Activated CD4-positive, alpha-beta T cell treated with anti-CD3 and anti-CD28 coated beads, Interleukin-2, amount 10 ng/mL, durations not matched to agents 24 days and 14 days (primary cell): ENCODE data around the gene ATL2. TPM values are rescaled to one million over a fixed set of nuclear protein-coding genes. Genes with fewer than 3 reads are reported as not detected.
A peak's percentile ranks its signal among the peaks of the same experiment; 100 is the strongest.
"Not testable (repeated sequence)": the region's sequence is repeated elsewhere in the genome, so short reads cannot be mapped to it uniquely, and the experiment has no call there.

Source experiments
- DNase-seq: peaks from one replicate; pipeline ENCODE4 v3.0.0; 2022
- H3K27ac Mint-ChIP-seq: one replicate; pipeline ENCODE4 v1.8.0; 2022; ENCODE audit warnings: mild to moderate bottlenecking, mixed read lengths
- H3K27me3 Mint-ChIP-seq: one replicate; pipeline ENCODE4 v1.8.0; 2022; ENCODE audit warnings: mixed read lengths
- H3K36me3 Mint-ChIP-seq: one replicate; pipeline ENCODE4 v1.8.0; 2022; ENCODE audit warnings: low read depth, mild to moderate bottlenecking, mixed read lengths
- H3K4me1 Mint-ChIP-seq: one replicate; pipeline ENCODE4 v1.8.0; 2021; ENCODE audit warnings: mixed read lengths
- H3K4me3 Mint-ChIP-seq: one replicate; pipeline ENCODE4 v1.8.0; 2022; ENCODE audit warnings: mild to moderate bottlenecking, moderate library complexity, mixed read lengths
- H3K9me3 Mint-ChIP-seq: one replicate; pipeline ENCODE4 v1.8.0; 2021; ENCODE audit warnings: mixed read lengths
- intact Hi-C: fragments of 100-400 bp; cut with micrococcal nuclease; formaldehyde crosslinking; loops from one replicate; pipeline ENCODE4 v1.15.1; 2023
- total RNA-seq: library from RNA; stranded (reverse); gene quantifications from 2 replicates; pipeline ENCODE4 v1.2.3, GENCODE V29; 2022

ATL2 gene
- total RNA-seq, 1 donor from 2014 or later = 67.3 TPM

GRCh38 chr2:38407111-38407682, 30.1 kb upstream of the ATL2 start:
- peaks cover 5% of the 10 kb centered on the region for H3K27me3 Mint-ChIP-seq
- peaks cover 4% of the 10 kb centered on the region for H3K9me3 Mint-ChIP-seq
- no peak overlapping the region for H3K27ac Mint-ChIP-seq
- no peaks in the 10 kb centered on the region for H3K4me1 Mint-ChIP-seq
- intact Hi-C loops = no loop called here
- no peaks in the 10 kb centered on the region for H3K36me3 Mint-ChIP-seq
- no peak for DNase-seq
- H3K4me3 Mint-ChIP-seq = no peak overlapping the region

GRCh38 chr2:38406597-38407110, 29.6 kb upstream of the ATL2 start:
- Mint-ChIP-seq H3K27me3 (peaks cover 5% of the 10 kb centered on the region), H3K4me3 (no peak overlapping the region), H3K27ac (no peak overlapping the region), H3K9me3 (peaks cover 4% of the 10 kb centered on the region), H3K36me3 (no peaks in the 10 kb centered on the region), H3K4me1 (no peaks in the 10 kb centered on the region)
- intact Hi-C loops = no loop called here
- no peak for DNase-seq

DNA sequence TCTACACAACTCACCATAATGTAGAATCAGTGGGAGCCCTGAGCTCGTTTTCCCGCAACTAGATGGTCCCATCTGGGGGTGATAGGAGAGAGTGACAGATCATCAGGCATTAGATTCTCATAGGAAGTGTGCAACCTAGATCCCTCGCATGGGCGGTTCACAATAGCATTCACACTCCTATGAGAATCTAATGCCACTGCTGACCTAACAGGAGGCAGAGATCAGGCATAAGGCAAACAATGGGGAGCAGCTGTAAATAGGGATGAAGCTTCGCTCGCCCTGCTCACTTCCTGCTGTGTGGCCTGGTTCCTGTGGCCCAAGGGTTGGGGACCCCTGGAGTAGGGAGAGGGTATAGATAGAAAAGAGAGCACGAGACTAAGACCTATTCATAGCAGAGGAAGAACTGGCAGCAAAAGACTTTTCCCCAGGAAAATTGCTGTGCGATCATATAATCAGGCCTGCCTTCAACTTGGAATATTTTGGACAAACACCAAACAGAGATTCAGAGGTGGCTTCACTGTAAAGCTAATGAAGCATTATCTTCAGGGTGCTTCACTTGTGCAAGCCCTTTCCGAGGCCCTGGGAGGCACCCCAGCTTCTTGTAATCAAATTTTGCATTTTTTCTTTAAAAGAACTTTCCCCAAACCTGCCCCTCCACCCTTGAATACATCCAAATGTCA, 29.0 kb upstream of the ATL2 start:
- no peak overlapping the region for H3K27ac Mint-ChIP-seq
- no peaks in the 10 kb centered on the region for H3K36me3 Mint-ChIP-seq
- H3K4me3 Mint-ChIP-seq = no peak overlapping the region
- intact Hi-C loops = no loop called here
- no peak for DNase-seq
- H3K4me1 Mint-ChIP-seq = no peaks in the 10 kb centered on the region
- H3K9me3 Mint-ChIP-seq = peaks cover 4% of the 10 kb centered on the region
- peaks cover 5% of the 10 kb centered on the region for H3K27me3 Mint-ChIP-seq

GRCh38 chr2:38400513-38400912, 23.4 kb upstream of the ATL2 start:
- H3K4me1 Mint-ChIP-seq = no peaks in the 10 kb centered on the region
- no peak for DNase-seq
- H3K36me3 Mint-ChIP-seq = no peaks in the 10 kb centered on the region

GRCh38 chr2:38398739-38399138, 21.7 kb upstream of the ATL2 start:
- intact Hi-C loops = no loop called here

More at GRCh38 chr2:38400513-38400912, 23.4 kb upstream of the ATL2 start:
- peaks cover 4% of the 10 kb centered on the region for H3K9me3 Mint-ChIP-seq
- H3K27ac Mint-ChIP-seq = no peak overlapping the region
- intact Hi-C loops = no loop called here
- H3K27me3 Mint-ChIP-seq = peaks cover 3% of the 10 kb centered on the region
- no peak overlapping the region for H3K4me3 Mint-ChIP-seq

GRCh38 chr2:38394903-38395341, 17.8 kb upstream of the ATL2 start:
- intact Hi-C loops = loop anchor here (1.0 to 2.0 kb wide), 2 partner anchors 14 to 67 kb away; no protein-coding TSS in a partner anchor
- H3K4me3 Mint-ChIP-seq = no peak overlapping the region
- DNase-seq = no peak
- no peak overlapping the region for H3K27ac Mint-ChIP-seq
- peaks cover 12% of the 10 kb centered on the region for H3K4me1 Mint-ChIP-seq
- H3K36me3 Mint-ChIP-seq = no peaks in the 10 kb centered on the region
- H3K9me3 Mint-ChIP-seq = no peaks in the 10 kb centered on the region
- H3K27me3 Mint-ChIP-seq = peaks cover 20% of the 10 kb centered on the region

More at GRCh38 chr2:38398739-38399138, 21.7 kb upstream of the ATL2 start:
- H3K4me1 Mint-ChIP-seq = peaks cover 12% of the 10 kb centered on the region
- no peak overlapping the region for H3K4me3 Mint-ChIP-seq
- no peaks in the 10 kb centered on the region for H3K9me3 Mint-ChIP-seq
- H3K36me3 Mint-ChIP-seq = no peaks in the 10 kb centered on the region
- H3K27ac Mint-ChIP-seq = no peak overlapping the region
- DNase-seq = no peak
- H3K27me3 Mint-ChIP-seq = peaks cover 7% of the 10 kb centered on the region

GRCh38 chr2:38394041-38394440, 17.0 kb upstream of the ATL2 start:
- intact Hi-C loops = loop anchor here (1.0 to 2.0 kb wide), 2 partner anchors 13 to 68 kb away; no protein-coding TSS in a partner anchor
- H3K4me1 Mint-ChIP-seq = peaks cover 13% of the 10 kb centered on the region
- no peak overlapping the region for H3K4me3 Mint-ChIP-seq
- peaks cover 1% of the 10 kb centered on the region for H3K9me3 Mint-ChIP-seq
- no peak overlapping the region for H3K27ac Mint-ChIP-seq
- peaks cover 24% of the 10 kb centered on the region for H3K27me3 Mint-ChIP-seq
- H3K36me3 Mint-ChIP-seq = no peaks in the 10 kb centered on the region
- DNase-seq = no peak

DNA sequence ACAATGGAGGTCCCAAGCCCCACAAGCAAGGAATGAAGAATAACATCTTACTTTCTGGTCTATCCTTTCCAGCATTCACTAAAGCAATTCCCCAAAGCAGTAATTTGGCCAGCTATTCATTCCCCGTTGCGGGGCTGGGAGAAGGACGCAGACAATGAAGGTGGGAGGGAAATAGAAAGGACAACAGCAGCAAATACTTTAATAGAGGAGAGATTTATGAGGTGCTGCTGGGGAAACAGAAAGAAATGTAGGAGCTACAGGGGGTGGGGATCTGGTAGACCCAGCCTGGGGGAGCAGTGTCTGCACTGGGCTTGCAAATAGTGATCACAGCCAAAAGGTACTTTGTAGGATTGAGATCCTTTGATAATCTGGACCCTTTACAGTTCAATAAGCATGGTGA, 13.9 kb upstream of the ATL2 start:
- no peak overlapping the region for H3K4me3 Mint-ChIP-seq
- peaks cover 30% of the 10 kb centered on the region for H3K4me1 Mint-ChIP-seq
- no peaks in the 10 kb centered on the region for H3K36me3 Mint-ChIP-seq

DNA sequence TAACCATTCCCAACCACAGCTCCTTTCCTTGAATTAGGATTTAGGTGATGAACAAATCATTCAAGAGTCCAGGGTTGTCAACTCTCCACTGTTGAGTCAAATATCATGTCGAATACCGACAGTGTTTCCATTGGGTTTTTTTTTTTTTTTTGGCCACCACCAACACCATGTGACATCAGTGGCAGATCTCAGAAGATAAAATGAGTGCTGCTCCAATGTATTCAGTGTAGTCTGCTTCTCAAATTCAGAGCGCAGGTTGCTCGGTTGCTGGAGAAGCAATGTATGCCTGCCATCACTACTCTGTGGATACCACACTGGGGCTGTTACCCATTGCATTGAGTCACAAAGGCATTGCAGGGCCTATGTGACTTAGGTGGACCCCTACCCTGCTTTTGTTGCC, 10.8 kb upstream of the ATL2 start:
- Mint-ChIP-seq H3K9me3 (peaks cover 6% of the 10 kb centered on the region), H3K36me3 (no peaks in the 10 kb centered on the region), H3K27ac (peak overlapping the region; percentile 7), H3K4me1 (peaks cover 19% of the 10 kb centered on the region), H3K27me3 (peaks cover 17% of the 10 kb centered on the region), H3K4me3 (peak overlapping the region; percentile 60)
- peak; percentile 78 for DNase-seq
- intact Hi-C loops = no loop called here

More for the DNA sequence above, 13.9 kb upstream of the ATL2 start:
- H3K9me3 Mint-ChIP-seq = peaks cover 6% of the 10 kb centered on the region
- intact Hi-C loops = no loop called here
- H3K27me3 Mint-ChIP-seq = peaks cover 21% of the 10 kb centered on the region
- DNase-seq = no peak
- no peak overlapping the region for H3K27ac Mint-ChIP-seq

DNA sequence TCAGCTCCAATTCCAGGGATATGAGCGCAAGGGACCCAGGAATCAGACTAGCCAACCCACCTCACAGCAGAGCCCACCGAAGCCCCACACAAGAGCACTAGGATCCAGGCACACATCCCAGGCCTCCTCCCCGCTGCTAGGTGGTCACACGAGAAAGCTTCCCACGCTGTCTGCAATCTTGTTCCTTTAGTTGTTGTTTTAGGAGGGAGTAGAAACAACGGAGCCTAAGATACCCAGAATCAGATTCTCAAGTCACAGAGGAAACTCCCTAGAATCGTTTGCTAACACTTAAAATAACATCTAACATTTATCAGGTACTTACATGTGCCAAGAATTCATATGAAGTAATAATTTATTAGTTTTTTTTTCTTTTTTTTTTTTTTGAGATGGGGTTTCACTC, 9.7 kb upstream of the ATL2 start:
- DNase-seq = no peak
- H3K36me3 Mint-ChIP-seq = no peaks in the 10 kb centered on the region
- intact Hi-C loops = no loop called here
- H3K4me1 Mint-ChIP-seq = peaks cover 19% of the 10 kb centered on the region
- H3K27ac Mint-ChIP-seq = no peak overlapping the region
- H3K27me3 Mint-ChIP-seq = peaks cover 14% of the 10 kb centered on the region
- no peak overlapping the region for H3K4me3 Mint-ChIP-seq
- peaks cover 6% of the 10 kb centered on the region for H3K9me3 Mint-ChIP-seq

DNA sequence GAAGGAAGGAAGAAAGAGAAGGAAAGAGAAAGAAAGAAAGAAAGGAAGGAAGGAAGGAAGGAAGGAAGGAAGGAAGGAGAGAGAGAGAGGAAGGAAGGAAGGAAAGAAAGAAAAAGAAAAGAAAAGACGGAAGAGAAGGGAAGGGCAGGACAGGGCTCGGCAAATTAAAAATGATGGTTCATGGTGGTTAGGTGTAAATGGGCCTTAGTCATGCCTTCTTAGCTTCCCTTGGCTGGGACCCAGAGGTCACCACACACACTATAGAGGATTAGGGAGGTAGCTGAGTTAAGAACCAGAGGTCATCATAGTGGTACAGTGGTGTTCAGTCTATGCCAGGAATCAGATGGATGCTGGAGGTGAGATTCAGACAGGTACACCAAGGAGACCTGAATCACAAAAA, 9.3 kb upstream of the ATL2 start:
- peaks cover 23% of the 10 kb centered on the region for H3K4me1 Mint-ChIP-seq
- intact Hi-C loops = no loop called here
- no peak for DNase-seq
- H3K27me3 Mint-ChIP-seq = peaks cover 14% of the 10 kb centered on the region
- H3K9me3 Mint-ChIP-seq = peaks cover 6% of the 10 kb centered on the region
- no peaks in the 10 kb centered on the region for H3K36me3 Mint-ChIP-seq
- no peak overlapping the region for H3K27ac Mint-ChIP-seq
- no peak overlapping the region for H3K4me3 Mint-ChIP-seq

DNA sequence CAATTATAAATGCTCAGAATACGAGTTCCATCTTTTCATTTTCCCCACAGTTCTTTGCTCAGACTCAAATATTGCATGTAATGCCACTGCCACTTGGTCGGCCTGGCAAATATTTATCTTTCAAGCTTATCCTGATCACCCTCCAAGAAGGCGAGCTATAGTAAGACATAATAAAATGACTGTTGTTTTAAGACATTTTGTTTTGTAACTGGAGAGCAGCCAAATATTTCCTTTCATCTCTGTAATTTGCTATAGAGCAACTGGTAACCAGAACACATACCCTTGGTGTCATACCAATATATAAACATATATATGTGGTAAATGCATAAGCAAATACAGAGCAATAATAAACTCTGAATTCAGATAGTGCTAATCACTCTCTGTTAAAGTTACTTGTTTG, 7.3 kb upstream of the ATL2 start:
- Mint-ChIP-seq H3K4me1 (peaks cover 35% of the 10 kb centered on the region), H3K9me3 (peaks cover 6% of the 10 kb centered on the region), H3K4me3 (no peak overlapping the region), H3K27me3 (no peaks in the 10 kb centered on the region), H3K36me3 (no peaks in the 10 kb centered on the region), H3K27ac (no peak overlapping the region)
- DNase-seq = no peak
- intact Hi-C loops = no loop called here

GRCh38 chr2:38383741-38384140, 6.7 kb upstream of the ATL2 start:
- peaks cover 35% of the 10 kb centered on the region for H3K4me1 Mint-ChIP-seq
- H3K27me3 Mint-ChIP-seq, H3K4me3 Mint-ChIP-seq, H3K9me3 Mint-ChIP-seq, DNase-seq, H3K36me3 Mint-ChIP-seq, H3K27ac Mint-ChIP-seq, intact Hi-C loops: not testable (repeated sequence)

DNA sequence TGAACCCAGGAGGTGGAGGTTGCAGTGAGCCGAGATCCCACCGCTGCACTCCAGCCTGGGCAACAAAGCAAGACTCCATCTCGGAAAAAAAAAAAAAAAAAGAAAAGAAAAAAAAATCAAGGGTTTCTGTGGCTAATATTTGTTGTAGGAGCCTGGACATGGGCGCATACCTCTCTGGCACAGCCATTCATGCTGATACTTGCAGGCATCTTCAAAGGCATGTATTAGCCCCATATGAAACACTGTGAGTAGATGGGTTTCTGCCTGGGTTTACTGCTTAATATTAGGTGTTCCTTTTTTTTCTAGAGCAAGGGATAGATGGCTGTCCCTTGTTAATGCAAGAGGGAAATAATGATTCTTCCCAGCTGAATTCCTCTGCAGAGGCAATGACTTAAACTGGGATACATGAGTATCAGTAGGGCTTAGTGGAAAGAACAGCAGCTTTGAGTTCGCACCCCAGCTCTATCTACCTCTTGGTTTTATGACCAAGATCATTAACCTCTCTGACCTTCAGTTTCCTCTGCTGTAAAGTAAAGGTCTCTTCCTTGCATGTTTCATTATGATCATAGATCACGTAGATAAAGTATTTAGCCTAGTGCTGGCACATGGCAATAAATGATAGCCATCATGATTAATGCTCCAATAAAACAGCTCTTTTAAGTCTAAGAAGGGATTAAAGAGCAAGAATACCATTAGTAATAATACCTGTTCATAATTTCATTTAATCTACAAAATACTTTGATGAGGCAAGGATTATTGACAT, 4.5 kb upstream of the ATL2 start:
- H3K27me3 Mint-ChIP-seq = no peaks in the 10 kb centered on the region
- intact Hi-C loops = loop anchor here (2.0 kb wide), 1 partner anchor 13 kb away; no protein-coding TSS in a partner anchor
- peaks cover 32% of the 10 kb centered on the region for H3K4me1 Mint-ChIP-seq
- H3K36me3 Mint-ChIP-seq = peaks cover 1% of the 10 kb centered on the region
- no peaks in the 10 kb centered on the region for H3K9me3 Mint-ChIP-seq
- no peak overlapping the region for H3K27ac Mint-ChIP-seq
- H3K4me3 Mint-ChIP-seq = no peak overlapping the region
- no peak for DNase-seq
